OCI-LY1 (cell line): ENCODE data around the gene OBSL1.

Source experiments
- CTCF ChIP-seq: fragments of 200-600 bp; sonication (generic), shearing (Covaris generic); IDR thresholded peaks from 2 replicates; pipeline ENCODE4 v1.5.1; 2017; ENCODE audit warnings: mild to moderate bottlenecking, antibody characterized with exemption, low read length, moderate library complexity, mixed read lengths
- EZH2 ChIP-seq: fragments of 200-600 bp; sonication (generic), shearing (Covaris generic); IDR thresholded peaks from 2 replicates; pipeline ENCODE4 v1.8.0; 2017; ENCODE audit warnings: borderline replicate concordance, mixed run types, mild to moderate bottlenecking, antibody characterized with exemption, low read length, moderate library complexity, mixed read lengths

GRCh38 chr2:219545295-219545942 lies 25.9 kb downstream of the OBSL1 start:
- TF ChIP-seq CTCF (no peak), EZH2 (no peak)
